HL-60 (cell line): ENCODE measurements around the gene RAB3GAP1.
"Not testable (repeated sequence)": the region's sequence is repeated elsewhere in the genome, so short reads cannot be mapped to it uniquely, and the experiment has no call there.

Experiments
- DNase-seq, 2 experiments: peaks; one replicate each; pipeline ENCODE4 v3.0.0-alpha.2; 2010 to 2020; ENCODE audit warnings: low read depth in 1 of 2, low spot score in 1 of 2
- H3K27ac ChIP-seq: fragments of 250-450 bp; sonication (Bioruptor Pico); replicated peaks from 2 replicates; pipeline ENCODE4 v1.5.1; 2020; ENCODE audit warnings: mild to moderate bottlenecking, moderate library complexity
- H3K27me3 ChIP-seq: fragments of 250-450 bp; sonication (Bioruptor Pico); 2 replicates; pipeline ENCODE4 v1.5.1; 2021; ENCODE audit warnings: mild to moderate bottlenecking, moderate library complexity; ENCODE audit not compliant: insufficient read depth, poor library complexity, severe bottlenecking
- H3K4me3 ChIP-seq: replicated peaks from 2 replicates; pipeline ENCODE4 v1.5.1; 2011; ENCODE audit warnings: mild to moderate bottlenecking, control low read depth, low read length; ENCODE audit not compliant: insufficient read depth
- CTCF ChIP-seq: IDR thresholded peaks from one replicate; pipeline ENCODE4 v1.5.1; 2011; ENCODE audit warnings: low read length, control low read depth, inconsistent platforms; ENCODE audit not compliant: insufficient read depth
- GABPA ChIP-seq: IDR thresholded peaks from 2 replicates; pipeline ENCODE4 v1.6.1; 2012; ENCODE audit warnings: low read depth
- POLR2AphosphoS5 ChIP-seq: IDR thresholded peaks from 2 replicates; pipeline ENCODE4 v1.6.1; 2012; ENCODE audit warnings: low read depth
- SPI1 ChIP-seq: IDR thresholded peaks from 2 replicates; pipeline ENCODE4 v1.6.1; 2012; ENCODE audit warnings: low read depth, mild to moderate bottlenecking, borderline replicate concordance
- TF ChIP-seq, protein P1 (sequence below): IDR thresholded peaks from 2 replicates; pipeline ENCODE4 v1.6.1; 2012; ENCODE audit warnings: low read depth; ENCODE audit not compliant: insufficient replicate concordance

The RAB3GAP1 gene

DNA sequence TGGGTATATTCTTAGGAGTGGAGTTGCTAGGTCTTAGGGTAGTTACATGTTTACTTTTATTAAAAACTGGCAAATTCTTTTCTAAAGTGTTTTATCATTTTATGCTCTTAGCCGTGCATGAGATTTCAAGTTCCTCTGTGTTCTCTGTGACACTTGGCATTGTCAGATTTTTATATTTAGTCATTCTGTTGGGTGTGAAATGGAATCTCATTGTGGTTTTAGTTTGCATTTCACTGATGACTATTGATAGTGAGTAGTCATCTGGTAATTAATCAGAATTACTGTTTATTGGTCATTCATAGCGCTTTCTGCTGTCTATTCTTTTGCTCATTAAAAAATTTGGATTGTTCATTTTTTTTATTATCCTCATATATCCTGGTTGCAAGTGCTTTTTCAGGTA, 34.1 kb downstream of the RAB3GAP1 start:
- Histone ChIP-seq H3K27me3 (no peaks in the 10 kb centered on the region), H3K4me3 (no peak overlapping the region), H3K27ac (no peak overlapping the region)
- no peak for TF ChIP-seq GABPA
- no peak for DNase-seq

GRCh38 chr2:135089597-135089996, 37.5 kb downstream of the RAB3GAP1 start:
- not testable (repeated sequence) for H3K27ac ChIP-seq, H3K27me3 ChIP-seq, H3K4me3 ChIP-seq

GRCh38 chr2:135091681-135092080, 39.6 kb downstream of the RAB3GAP1 start:
- DNase-seq, result no peak
- Histone ChIP-seq H3K27me3 (no peaks in the 10 kb centered on the region), H3K4me3 (no peak overlapping the region), H3K27ac (no peak overlapping the region)
- TF ChIP-seq SPI1 (no peak), POLR2AphosphoS5 (no peak), CTCF (no peak), GABPA (no peak)
- TF ChIP-seq, protein P1, sequence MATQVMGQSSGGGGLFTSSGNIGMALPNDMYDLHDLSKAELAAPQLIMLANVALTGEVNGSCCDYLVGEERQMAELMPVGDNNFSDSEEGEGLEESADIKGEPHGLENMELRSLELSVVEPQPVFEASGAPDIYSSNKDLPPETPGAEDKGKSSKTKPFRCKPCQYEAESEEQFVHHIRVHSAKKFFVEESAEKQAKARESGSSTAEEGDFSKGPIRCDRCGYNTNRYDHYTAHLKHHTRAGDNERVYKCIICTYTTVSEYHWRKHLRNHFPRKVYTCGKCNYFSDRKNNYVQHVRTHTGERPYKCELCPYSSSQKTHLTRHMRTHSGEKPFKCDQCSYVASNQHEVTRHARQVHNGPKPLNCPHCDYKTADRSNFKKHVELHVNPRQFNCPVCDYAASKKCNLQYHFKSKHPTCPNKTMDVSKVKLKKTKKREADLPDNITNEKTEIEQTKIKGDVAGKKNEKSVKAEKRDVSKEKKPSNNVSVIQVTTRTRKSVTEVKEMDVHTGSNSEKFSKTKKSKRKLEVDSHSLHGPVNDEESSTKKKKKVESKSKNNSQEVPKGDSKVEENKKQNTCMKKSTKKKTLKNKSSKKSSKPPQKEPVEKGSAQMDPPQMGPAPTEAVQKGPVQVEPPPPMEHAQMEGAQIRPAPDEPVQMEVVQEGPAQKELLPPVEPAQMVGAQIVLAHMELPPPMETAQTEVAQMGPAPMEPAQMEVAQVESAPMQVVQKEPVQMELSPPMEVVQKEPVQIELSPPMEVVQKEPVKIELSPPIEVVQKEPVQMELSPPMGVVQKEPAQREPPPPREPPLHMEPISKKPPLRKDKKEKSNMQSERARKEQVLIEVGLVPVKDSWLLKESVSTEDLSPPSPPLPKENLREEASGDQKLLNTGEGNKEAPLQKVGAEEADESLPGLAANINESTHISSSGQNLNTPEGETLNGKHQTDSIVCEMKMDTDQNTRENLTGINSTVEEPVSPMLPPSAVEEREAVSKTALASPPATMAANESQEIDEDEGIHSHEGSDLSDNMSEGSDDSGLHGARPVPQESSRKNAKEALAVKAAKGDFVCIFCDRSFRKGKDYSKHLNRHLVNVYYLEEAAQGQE, result no peak

More at GRCh38 chr2:135089597-135089996, 37.5 kb downstream of the RAB3GAP1 start:
- not testable (repeated sequence) for DNase-seq

DNA sequence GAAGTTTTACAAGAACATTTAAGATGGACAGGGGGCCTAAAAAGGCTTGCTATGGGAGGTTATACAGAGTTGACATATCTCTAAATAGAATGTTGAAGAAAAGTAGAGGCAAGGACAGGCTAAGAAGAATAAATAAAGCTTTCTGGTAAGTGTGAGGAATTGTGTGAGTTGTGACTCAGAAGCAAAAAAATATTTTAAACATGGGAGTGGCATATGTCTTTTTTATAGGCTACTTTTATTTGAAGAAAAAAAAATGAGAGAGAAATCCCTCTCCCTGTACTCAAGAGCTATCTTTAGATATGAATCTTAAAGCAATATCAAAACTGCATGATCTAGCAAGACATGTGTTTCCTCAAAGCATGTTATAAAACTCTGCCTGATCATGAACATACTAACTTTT, 41.1 kb downstream of the RAB3GAP1 start:
- TF ChIP-seq CTCF, result no peak
- TF ChIP-seq POLR2AphosphoS5, result no peak
- no peak for TF ChIP-seq GABPA
- TF ChIP-seq, protein P1, result no peak
- no peak for TF ChIP-seq SPI1
- H3K27me3 ChIP-seq, result no peaks in the 10 kb centered on the region
- no peak overlapping the region for H3K4me3 ChIP-seq
- DNase-seq, result no peak
- H3K27ac ChIP-seq, result no peak overlapping the region

DNA sequence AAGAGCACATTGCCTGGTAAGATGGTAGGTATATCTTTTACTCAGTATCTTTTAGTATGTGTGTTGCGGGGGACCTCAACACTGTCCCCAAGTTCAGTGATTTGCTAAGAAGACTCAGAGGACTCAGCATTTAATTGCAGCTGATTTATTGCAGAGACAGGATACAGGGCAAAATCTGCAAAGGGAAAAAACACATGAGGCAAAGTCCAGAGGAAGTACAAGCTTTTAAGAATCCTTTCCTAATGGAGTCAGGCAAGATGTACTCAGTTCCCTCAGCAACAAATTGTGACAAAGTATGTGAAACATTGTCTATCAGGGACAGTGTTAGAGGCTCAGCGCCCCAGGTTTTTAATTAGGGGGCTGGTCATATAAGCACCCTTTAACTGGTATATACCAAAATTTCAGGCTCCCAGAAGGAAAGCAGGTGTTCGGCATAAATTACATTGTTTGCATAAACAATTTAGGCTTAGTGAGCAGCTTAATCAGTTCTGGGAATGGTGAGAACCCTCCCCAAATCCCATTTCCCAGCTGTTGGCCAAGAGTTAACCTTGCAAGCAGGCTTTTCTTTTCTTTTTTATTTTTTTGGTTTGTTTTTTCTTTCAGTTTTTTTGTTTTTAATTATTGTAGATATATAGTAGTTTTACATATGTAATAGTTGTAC, 41.7 kb downstream of the RAB3GAP1 start:
- no peak overlapping the region for H3K27ac ChIP-seq
- H3K27me3 ChIP-seq, result no peaks in the 10 kb centered on the region
- TF ChIP-seq POLR2AphosphoS5 (no peak), SPI1 (no peak), GABPA (no peak), CTCF (no peak)
- TF ChIP-seq, protein P1, result no peak
- no peak overlapping the region for H3K4me3 ChIP-seq
- no peak for DNase-seq
